ENCODE measurements around the gene HBG1. TPM values are rescaled to one million over a fixed set of nuclear protein-coding genes. Genes with fewer than 3 reads are reported as not detected.
"Not testable (repeated sequence)": the region's sequence is repeated elsewhere in the genome, so short reads cannot be mapped to it uniquely, and the experiment has no call there.

The HBG1 gene
- total RNA-seq (2012; rRNA removed) = not detected in 2 replicates

- H3K4me2 ChIP-seq (ENCODE audit: low read length); H3K9ac ChIP-seq (ENCODE audit: low read depth, low read length); H3K36me3 ChIP-seq (ENCODE audit: insufficient read depth, low read length); H3K4me1 ChIP-seq (ENCODE audit: control insufficient read depth, insufficient read depth, low read length); H3K27me3 ChIP-seq (ENCODE audit: control insufficient read depth, insufficient read depth, low read length); H3K4me3 ChIP-seq (ENCODE audit: low read length); H3K9me3 ChIP-seq (replicated peaks; ENCODE audit: low read length): not testable (repeated sequence)
These were observed at the start of gene HBG1 for GRCh38 chr11:5249807-5250396. Gene HBG1 (minus strand): TSS chr11:5249857. CDS start chr11:5249804, 53 bp downstream.

GRCh38 chr11:5298451-5298850, 48.8 kb upstream of the HBG1 start:
- H3K9me3 ChIP-seq (replicated peaks; ENCODE audit: low read length) = no peaks in the 10 kb centered on the region
- H3K9ac ChIP-seq (ENCODE audit: low read depth, low read length) = no peak overlapping the region
- no peak overlapping the region for H3K4me2 ChIP-seq (ENCODE audit: low read length)
- H3K27me3 ChIP-seq (ENCODE audit: control insufficient read depth, insufficient read depth, low read length) = no peaks in the 10 kb centered on the region
- H3K4me3 ChIP-seq (ENCODE audit: low read length) = no peak overlapping the region
- no peaks in the 10 kb centered on the region for H3K4me1 ChIP-seq (ENCODE audit: control insufficient read depth, insufficient read depth, low read length)
- no peaks in the 10 kb centered on the region for H3K36me3 ChIP-seq (ENCODE audit: insufficient read depth, low read length)

GRCh38 chr11:5297721-5298323, 48.2 kb upstream of the HBG1 start:
- Histone ChIP-seq H3K4me3 (ENCODE audit: low read length) (no peak overlapping the region), H3K36me3 (ENCODE audit: insufficient read depth, low read length) (no peaks in the 10 kb centered on the region), H3K4me2 (ENCODE audit: low read length) (no peak overlapping the region), H3K9me3 (replicated peaks; ENCODE audit: low read length) (no peaks in the 10 kb centered on the region), H3K4me1 (ENCODE audit: control insufficient read depth, insufficient read depth, low read length) (no peaks in the 10 kb centered on the region), H3K27me3 (ENCODE audit: control insufficient read depth, insufficient read depth, low read length) (no peaks in the 10 kb centered on the region), H3K9ac (ENCODE audit: low read depth, low read length) (no peak overlapping the region)

DNA sequence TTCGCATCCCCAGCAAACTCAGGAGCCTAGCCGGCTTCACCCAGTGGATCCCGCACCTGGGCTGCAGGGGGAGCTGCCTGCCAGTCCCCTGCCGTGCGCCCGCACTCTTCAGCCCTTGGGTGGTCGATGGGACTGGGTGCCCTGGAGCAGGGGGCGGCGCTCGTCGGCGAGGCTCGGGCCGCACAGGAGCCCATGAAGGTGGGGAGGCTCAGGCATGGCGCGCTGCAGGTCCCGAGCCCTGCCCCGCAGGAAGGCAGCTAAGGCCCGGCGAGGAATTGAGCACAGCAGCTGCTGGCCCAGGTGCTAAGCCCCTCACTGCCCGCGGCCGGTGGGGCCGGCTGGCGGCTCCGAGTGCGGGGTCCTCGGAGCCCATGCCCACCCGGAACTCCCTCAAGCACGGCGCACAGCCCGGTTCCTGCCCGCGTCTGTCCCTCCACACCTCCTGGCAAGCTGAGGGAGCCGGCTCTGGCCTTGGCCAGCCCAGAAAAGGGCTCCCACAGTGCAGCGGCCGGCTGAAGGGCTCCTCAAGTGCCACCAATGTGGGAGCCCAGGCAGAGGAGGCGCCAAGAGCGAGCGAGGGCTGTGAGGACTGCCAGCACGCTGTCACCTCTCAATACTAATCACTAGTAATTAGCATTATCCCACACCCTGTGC, 44.8 kb upstream of the HBG1 start:
- not testable (repeated sequence) for H3K36me3 ChIP-seq (ENCODE audit: insufficient read depth, low read length); H3K4me1 ChIP-seq (ENCODE audit: control insufficient read depth, insufficient read depth, low read length); H3K9ac ChIP-seq (ENCODE audit: low read depth, low read length); H3K4me3 ChIP-seq (ENCODE audit: low read length); H3K9me3 ChIP-seq (replicated peaks; ENCODE audit: low read length); H3K27me3 ChIP-seq (ENCODE audit: control insufficient read depth, insufficient read depth, low read length); H3K4me2 ChIP-seq (ENCODE audit: low read length)

DNA sequence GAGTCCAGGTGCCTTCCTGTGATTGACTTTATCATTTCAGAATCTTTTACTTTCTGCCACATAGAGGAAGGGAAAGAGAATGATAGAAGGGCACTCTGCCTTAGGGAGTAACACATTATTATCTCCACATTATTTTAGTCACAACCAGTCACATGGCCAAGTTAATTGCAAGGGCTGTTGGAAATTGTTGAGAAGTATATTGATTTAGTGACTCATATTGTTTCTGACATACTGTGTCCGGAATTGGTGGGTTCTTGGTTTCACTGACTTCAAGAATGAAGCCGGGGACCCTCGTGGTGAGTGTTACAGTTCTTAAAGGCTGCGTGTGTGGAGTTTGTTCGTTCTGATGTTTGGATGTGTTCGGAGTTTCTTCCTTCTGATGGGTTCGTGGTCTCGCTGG, 43.4 kb upstream of the HBG1 start:
- Histone ChIP-seq H3K9ac (ENCODE audit: low read depth, low read length) (no peak overlapping the region), H3K4me1 (ENCODE audit: control insufficient read depth, insufficient read depth, low read length) (peaks cover 11% of the 10 kb centered on the region), H3K36me3 (ENCODE audit: insufficient read depth, low read length) (no peaks in the 10 kb centered on the region), H3K4me2 (ENCODE audit: low read length) (no peak overlapping the region), H3K9me3 (replicated peaks; ENCODE audit: low read length) (no peaks in the 10 kb centered on the region), H3K27me3 (ENCODE audit: control insufficient read depth, insufficient read depth, low read length) (no peaks in the 10 kb centered on the region), H3K4me3 (ENCODE audit: low read length) (no peak overlapping the region)

DNA sequence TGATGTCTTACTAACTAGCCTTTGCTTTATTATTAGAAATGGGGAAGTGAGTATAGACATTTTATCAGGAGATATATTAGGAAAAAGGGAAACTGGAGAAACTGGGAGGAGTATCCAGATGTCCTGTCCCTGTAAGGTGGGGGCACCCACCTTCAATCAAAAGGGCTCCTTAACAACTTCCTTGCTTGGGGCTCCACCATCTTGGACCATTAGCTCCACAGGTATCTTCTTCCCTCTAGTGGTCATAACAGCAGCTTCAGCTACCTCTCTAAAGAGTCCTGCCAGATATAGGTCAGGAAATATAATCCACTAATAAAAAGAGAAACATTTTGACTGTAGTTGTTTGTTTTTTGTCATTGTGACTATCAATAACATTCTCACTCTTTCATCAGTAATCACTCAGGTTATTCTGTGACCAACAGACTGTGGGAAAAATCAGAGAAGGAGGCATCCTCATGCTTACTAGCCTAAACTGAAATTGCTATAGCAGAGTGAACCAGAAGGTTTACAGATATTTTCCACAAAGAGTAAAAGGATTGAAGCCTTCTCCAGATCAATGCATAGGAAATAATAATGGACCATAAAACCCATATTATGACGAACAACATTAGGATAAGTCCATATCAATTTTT, 41.7 kb upstream of the HBG1 start:
- H3K4me2 ChIP-seq (ENCODE audit: low read length) = no peak overlapping the region
- H3K4me1 ChIP-seq (ENCODE audit: control insufficient read depth, insufficient read depth, low read length) = peaks cover 11% of the 10 kb centered on the region
- H3K27me3 ChIP-seq (ENCODE audit: control insufficient read depth, insufficient read depth, low read length) = no peaks in the 10 kb centered on the region
- H3K9me3 ChIP-seq (replicated peaks; ENCODE audit: low read length) = no peaks in the 10 kb centered on the region
- no peak overlapping the region for H3K9ac ChIP-seq (ENCODE audit: low read depth, low read length)
- H3K4me3 ChIP-seq (ENCODE audit: low read length) = no peak overlapping the region
- no peaks in the 10 kb centered on the region for H3K36me3 ChIP-seq (ENCODE audit: insufficient read depth, low read length)

DNA sequence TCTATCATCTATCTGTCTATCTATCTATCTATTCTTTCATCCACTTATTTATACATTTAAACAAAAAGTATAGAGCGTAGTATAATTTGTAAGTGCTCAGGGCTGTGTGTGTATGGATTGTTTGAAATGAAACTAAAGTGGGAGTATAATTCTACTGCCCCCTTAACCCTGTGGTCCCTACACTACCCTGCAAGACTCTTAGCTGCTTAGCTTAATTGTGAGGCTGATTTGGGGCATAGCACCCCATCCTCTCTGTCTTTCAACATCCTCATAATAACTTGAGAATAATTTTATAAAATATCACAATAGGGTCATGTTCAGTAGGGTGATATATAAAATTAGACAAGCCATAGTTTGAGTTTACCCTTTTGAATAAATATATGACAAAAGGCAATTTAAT, 40.4 kb upstream of the HBG1 start:
- Histone ChIP-seq H3K36me3 (ENCODE audit: insufficient read depth, low read length) (no peaks in the 10 kb centered on the region), H3K4me3 (ENCODE audit: low read length) (no peak overlapping the region), H3K4me1 (ENCODE audit: control insufficient read depth, insufficient read depth, low read length) (peaks cover 11% of the 10 kb centered on the region), H3K9me3 (replicated peaks; ENCODE audit: low read length) (no peaks in the 10 kb centered on the region), H3K27me3 (ENCODE audit: control insufficient read depth, insufficient read depth, low read length) (no peaks in the 10 kb centered on the region), H3K9ac (ENCODE audit: low read depth, low read length) (no peak overlapping the region), H3K4me2 (ENCODE audit: low read length) (no peak overlapping the region)

DNA sequence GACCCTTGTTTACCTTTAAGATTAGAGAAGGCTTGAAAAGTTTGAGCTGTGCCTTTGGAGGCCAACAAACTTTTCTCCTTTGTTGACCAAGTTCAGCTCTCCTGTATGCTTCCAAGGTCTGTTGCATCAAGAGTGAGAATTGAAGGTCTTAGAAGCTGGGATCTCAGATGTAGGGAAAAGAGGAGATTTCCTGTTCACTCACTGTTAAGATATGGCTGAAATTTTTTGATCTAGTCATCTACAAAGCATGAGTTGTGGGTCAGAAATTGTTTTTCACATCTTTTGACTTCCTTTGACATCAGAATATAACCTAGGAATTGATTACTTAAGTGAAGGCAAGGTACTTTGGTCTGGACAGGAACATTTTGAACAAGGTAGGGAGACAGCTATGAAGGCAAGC, 40.0 kb upstream of the HBG1 start:
- Histone ChIP-seq H3K9ac (ENCODE audit: low read depth, low read length) (no peak overlapping the region), H3K36me3 (ENCODE audit: insufficient read depth, low read length) (no peaks in the 10 kb centered on the region), H3K4me1 (ENCODE audit: control insufficient read depth, insufficient read depth, low read length) (peaks cover 11% of the 10 kb centered on the region), H3K27me3 (ENCODE audit: control insufficient read depth, insufficient read depth, low read length) (no peaks in the 10 kb centered on the region), H3K4me3 (ENCODE audit: low read length) (no peak overlapping the region), H3K4me2 (ENCODE audit: low read length) (no peak overlapping the region), H3K9me3 (replicated peaks; ENCODE audit: low read length) (no peaks in the 10 kb centered on the region)

DNA sequence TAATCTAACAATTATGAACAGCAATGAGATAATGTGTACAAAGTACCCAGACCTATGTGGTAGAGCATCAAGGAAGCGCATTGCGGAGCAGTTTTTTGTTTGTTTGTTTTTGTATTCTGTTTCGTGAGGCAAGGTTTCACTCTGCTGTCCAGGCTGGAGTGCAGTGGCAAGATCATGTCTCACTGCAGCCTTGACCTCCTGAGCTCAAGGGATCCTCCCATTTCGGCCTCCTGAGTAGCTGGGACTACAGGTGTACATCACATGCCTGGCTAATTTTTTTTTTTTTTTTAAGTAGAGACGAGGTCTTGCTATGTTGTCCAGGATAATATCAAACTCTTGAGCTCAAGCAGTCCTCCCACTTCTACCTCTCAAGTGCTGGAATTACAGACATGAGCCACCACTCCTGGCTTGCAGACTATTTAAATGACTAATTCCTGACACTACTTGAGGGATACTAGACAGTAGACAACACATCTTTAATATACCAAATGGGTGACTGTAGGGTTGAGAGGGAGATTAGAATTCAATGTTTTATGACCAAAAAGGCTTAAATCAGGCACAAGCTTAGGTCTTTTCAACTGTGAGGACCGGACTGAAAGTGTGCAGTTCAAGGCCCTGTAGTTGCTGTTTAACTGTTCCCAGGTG, 39.4 kb upstream of the HBG1 start:
- Histone ChIP-seq H3K36me3 (ENCODE audit: insufficient read depth, low read length) (no peaks in the 10 kb centered on the region), H3K4me3 (ENCODE audit: low read length) (no peak overlapping the region), H3K9ac (ENCODE audit: low read depth, low read length) (no peak overlapping the region), H3K4me2 (ENCODE audit: low read length) (no peak overlapping the region), H3K4me1 (ENCODE audit: control insufficient read depth, insufficient read depth, low read length) (peaks cover 11% of the 10 kb centered on the region), H3K27me3 (ENCODE audit: control insufficient read depth, insufficient read depth, low read length) (no peaks in the 10 kb centered on the region), H3K9me3 (replicated peaks; ENCODE audit: low read length) (no peaks in the 10 kb centered on the region)

GRCh38 chr11:5288108-5288905, 38.6 kb upstream of the HBG1 start:
- no peaks in the 10 kb centered on the region for H3K27me3 ChIP-seq (ENCODE audit: control insufficient read depth, insufficient read depth, low read length)
- H3K4me1 ChIP-seq (ENCODE audit: control insufficient read depth, insufficient read depth, low read length) = peaks cover 11% of the 10 kb centered on the region
- no peak overlapping the region for H3K4me2 ChIP-seq (ENCODE audit: low read length)
- H3K9ac ChIP-seq (ENCODE audit: low read depth, low read length) = no peak overlapping the region
- H3K9me3 ChIP-seq (replicated peaks; ENCODE audit: low read length) = no peaks in the 10 kb centered on the region
- H3K4me3 ChIP-seq (ENCODE audit: low read length) = no peak overlapping the region
- no peaks in the 10 kb centered on the region for H3K36me3 ChIP-seq (ENCODE audit: insufficient read depth, low read length)

DNA sequence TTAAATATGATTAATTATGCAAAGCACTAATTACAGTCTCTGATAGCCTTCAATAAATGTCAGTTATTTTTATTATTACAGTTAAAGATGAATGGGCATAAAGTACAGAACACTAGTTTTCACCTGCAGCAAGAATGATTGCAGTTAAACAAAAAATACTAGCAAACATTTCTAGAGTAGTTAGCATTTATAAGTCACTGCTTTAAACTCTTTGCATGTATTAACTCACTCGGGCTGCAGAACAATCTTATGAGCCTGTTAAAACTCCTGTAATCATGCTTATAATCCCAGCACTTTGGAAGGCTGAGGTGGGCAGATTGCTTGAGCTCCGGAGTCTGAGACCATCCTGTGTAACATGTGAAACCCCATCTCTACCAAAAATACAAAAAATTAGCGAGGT, 37.2 kb upstream of the HBG1 start:
- Histone ChIP-seq H3K4me1 (ENCODE audit: control insufficient read depth, insufficient read depth, low read length) (peaks cover 11% of the 10 kb centered on the region), H3K9ac (ENCODE audit: low read depth, low read length) (no peak overlapping the region), H3K9me3 (replicated peaks; ENCODE audit: low read length) (no peaks in the 10 kb centered on the region), H3K4me2 (ENCODE audit: low read length) (no peak overlapping the region), H3K4me3 (ENCODE audit: low read length) (no peak overlapping the region), H3K27me3 (ENCODE audit: control insufficient read depth, insufficient read depth, low read length) (no peaks in the 10 kb centered on the region), H3K36me3 (ENCODE audit: insufficient read depth, low read length) (no peaks in the 10 kb centered on the region)
